Small intestine (tissue), 7 donors: ENCODE measurements around the gene FOXO1. TPM values are rescaled to one million over a fixed set of nuclear protein-coding genes. Genes with fewer than 3 reads are reported as not detected.

Experiments used
- DNase-seq, 2 donors: peaks; one replicate each; pipeline versions ENCODE4 v3.0.0 to v3.0.0-alpha.2; 2013
- FAIRE-seq: peaks from 2 replicates; lab custom pipeline; 2012; peaks lifted over from hg19 to GRCh38; lab: Jason Lieb, UNC
- H3K27ac ChIP-seq, 3 donors: one replicate each; pipeline ENCODE4 v1.5.1; 2013; ENCODE audit warnings: low read length in 2 of 3, mild to moderate bottlenecking in 2 of 3, control low read depth in 1 of 3, inconsistent platforms in 1 of 3, low read depth in 1 of 3, moderate library complexity in 1 of 3
- H3K27me3 ChIP-seq, 3 donors: one replicate each; pipeline ENCODE4 v1.6.1; 2013; ENCODE audit warnings: low read length in 3 of 3, inconsistent platforms in 1 of 3; ENCODE audit not compliant: control insufficient read depth in 3 of 3, insufficient read depth in 3 of 3
- H3K36me3 ChIP-seq, 3 donors: one replicate each; pipeline ENCODE4 v1.6.1; 2013; ENCODE audit warnings: low read length in 3 of 3, inconsistent platforms in 1 of 3, low read depth in 1 of 3, mild to moderate bottlenecking in 1 of 3, moderate library complexity in 1 of 3; ENCODE audit not compliant: control insufficient read depth in 3 of 3, insufficient read depth in 2 of 3
- H3K4me1 ChIP-seq, 3 donors: one replicate each; pipeline ENCODE4 v1.6.1; 2013; ENCODE audit warnings: low read length in 2 of 3, inconsistent platforms in 1 of 3, low read depth in 1 of 3, mild to moderate bottlenecking in 1 of 3, moderate library complexity in 1 of 3; ENCODE audit not compliant: control insufficient read depth in 3 of 3, insufficient read depth in 2 of 3
- H3K4me3 ChIP-seq, 3 donors: one replicate each; pipeline ENCODE4 v1.5.1; 2013; ENCODE audit warnings: low read length in 3 of 3, control low read depth in 1 of 3, inconsistent platforms in 1 of 3, low read depth in 1 of 3, mild to moderate bottlenecking in 1 of 3, moderate library complexity in 1 of 3
- H3K9me3 ChIP-seq, 2 donors: one replicate each; pipeline ENCODE4 v1.6.1; 2013; ENCODE audit warnings: low read depth in 1 of 2, low read length in 1 of 2; ENCODE audit not compliant: control insufficient read depth in 2 of 2, insufficient read depth in 1 of 2
- WGBS, 3 donors: extraction: QIAGEN DNeasy Blood & Tissue Kit; methylation state at CpG; one replicate each; pipeline ENCODE4 v1.1.7; 2013; 5-methylcytosine and 5-hydroxymethylcytosine counted together
- polyA plus RNA-seq, 4 donors: library from polyadenylated mRNA; stranded (reverse) in 3 of 4; unstranded in 1 of 4; fragments of 200-250 nt in 3 of 4; fragments of 120-200 nt in 1 of 4; gene quantifications; one replicate each; pipeline versions ENCODE4 v1.2.1 to v1.2.3, GENCODE V29; 2013
- donor health status: healthy with polysubstance abuse.
- donor health status: control.
- donor health status: control.
- donor health status: Bipolar disorder and iron deficiency.
- donor health status: healthy.

The FOXO1 gene
- polyA plus RNA-seq, 4 donors, result 4.0 to 10.1 (median 7.1) TPM

- WGBS, 3 donors, result 67 to 89% (median 68%) methylated on average over 6 of the region's 6 CpGs
These were observed 103.5 kb downstream of the FOXO1 start for GRCh38 chr13:40562975-40563349.

GRCh38 chr13:40559915-40560314, 106.5 kb downstream of the FOXO1 start:
- Histone ChIP-seq H3K4me1 (peaks cover 0 to 16% (median 9%) of the 10 kb centered on the region in 3 donors), H3K27ac (no peak overlapping the region), H3K4me3 (no peak overlapping the region), H3K27me3 (no peaks in the 10 kb centered on the region), H3K9me3 (peaks cover 0 to 10% of the 10 kb centered on the region in 2 donors), H3K36me3 (peaks cover 0 to 13% (median 0%) of the 10 kb centered on the region in 3 donors)
- WGBS, 3 donors, result 98 to 99% (median 98%) methylated on average over 9 of the region's 9 CpGs
- DNase-seq (no peak), FAIRE-seq (no peak)

More at GRCh38 chr13:40562975-40563349, 103.5 kb downstream of the FOXO1 start:
- no peaks in the 10 kb centered on the region for H3K27me3 ChIP-seq
- FAIRE-seq (no peak), DNase-seq (no peak)
- peaks cover 3 to 24% (median 13%) of the 10 kb centered on the region in 3 donors for H3K4me1 ChIP-seq
- peaks cover 0 to 13% (median 0%) of the 10 kb centered on the region in 3 donors for H3K36me3 ChIP-seq
- H3K4me3 ChIP-seq, result no peak overlapping the region
- H3K27ac ChIP-seq, result no peak overlapping the region
- peaks cover 0 to 10% of the 10 kb centered on the region in 2 donors for H3K9me3 ChIP-seq

DNA sequence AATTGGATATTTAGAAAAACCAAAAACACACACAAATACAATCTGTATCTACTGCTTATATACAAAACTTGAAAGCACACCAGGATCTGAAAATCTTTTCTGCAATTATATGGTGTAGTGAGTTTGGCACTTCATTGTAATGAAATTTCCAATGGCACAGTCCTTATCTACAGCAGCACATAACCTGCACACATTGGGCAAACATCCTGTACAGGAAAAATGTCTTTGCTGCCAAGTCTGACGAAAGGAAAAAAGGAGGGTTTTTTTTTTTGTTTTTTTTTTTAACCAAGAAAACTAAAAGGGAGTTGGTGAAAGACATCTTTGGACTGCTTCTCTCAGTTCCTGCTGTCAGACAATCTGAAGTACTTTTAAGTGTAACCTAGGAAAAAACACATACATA, 107.8 kb downstream of the FOXO1 start:
- WGBS, 3 donors, result 45 to 48% (median 46%) methylated on average over 1 of the region's 1 CpG
- no peak for FAIRE-seq
- Histone ChIP-seq H3K27ac (no peak overlapping the region), H3K4me3 (no peak overlapping the region), H3K4me1 (peaks cover 0 to 7% (median under 1%) of the 10 kb centered on the region in 3 donors), H3K36me3 (peaks cover 0 to 13% (median 0%) of the 10 kb centered on the region in 3 donors), H3K9me3 (peaks cover 0 to 10% of the 10 kb centered on the region in 2 donors), H3K27me3 (no peaks in the 10 kb centered on the region)
- no peak for DNase-seq

- Histone ChIP-seq H3K27ac (no peak overlapping the region), H3K4me3 (no peak overlapping the region), H3K9me3 (peaks cover 0 to 10% of the 10 kb centered on the region in 2 donors), H3K27me3 (no peaks in the 10 kb centered on the region), H3K36me3 (peaks cover 0 to 13% (median 0%) of the 10 kb centered on the region in 3 donors), H3K4me1 (peaks cover 0 to 3% (median 0%) of the 10 kb centered on the region in 3 donors)
- FAIRE-seq (no peak), DNase-seq (no peak)
These were observed 110.0 kb downstream of the FOXO1 start for GRCh38 chr13:40556453-40556852.

- 86 to 90% (median 88%) methylated on average over 3 of the region's 3 CpGs for WGBS, 3 donors
- H3K36me3 ChIP-seq, result no peaks in the 10 kb centered on the region
These were observed 113.1 kb downstream of the FOXO1 start for GRCh38 chr13:40553356-40553755.

GRCh38 chr13:40552895-40553294, 113.5 kb downstream of the FOXO1 start:
- no peak for FAIRE-seq
- 93 to 96% (median 94%) methylated on average over 6 of the region's 6 CpGs for WGBS, 3 donors
- Histone ChIP-seq H3K27me3 (no peaks in the 10 kb centered on the region), H3K9me3 (peaks cover 0 to 3% of the 10 kb centered on the region in 2 donors), H3K36me3 (no peaks in the 10 kb centered on the region), H3K27ac (no peak overlapping the region), H3K4me3 (no peak overlapping the region), H3K4me1 (no peaks in the 10 kb centered on the region)
- no peak for DNase-seq

More at GRCh38 chr13:40553356-40553755, 113.1 kb downstream of the FOXO1 start:
- FAIRE-seq (no peak), DNase-seq (no peak)
- H3K27me3 ChIP-seq, result no peaks in the 10 kb centered on the region
- no peak overlapping the region for H3K27ac ChIP-seq
- no peaks in the 10 kb centered on the region for H3K4me1 ChIP-seq
- peaks cover 0 to 3% of the 10 kb centered on the region in 2 donors for H3K9me3 ChIP-seq
- no peak overlapping the region for H3K4me3 ChIP-seq

GRCh38 chr13:40550130-40550529, 116.3 kb downstream of the FOXO1 start:
- FAIRE-seq, result no peak

DNA sequence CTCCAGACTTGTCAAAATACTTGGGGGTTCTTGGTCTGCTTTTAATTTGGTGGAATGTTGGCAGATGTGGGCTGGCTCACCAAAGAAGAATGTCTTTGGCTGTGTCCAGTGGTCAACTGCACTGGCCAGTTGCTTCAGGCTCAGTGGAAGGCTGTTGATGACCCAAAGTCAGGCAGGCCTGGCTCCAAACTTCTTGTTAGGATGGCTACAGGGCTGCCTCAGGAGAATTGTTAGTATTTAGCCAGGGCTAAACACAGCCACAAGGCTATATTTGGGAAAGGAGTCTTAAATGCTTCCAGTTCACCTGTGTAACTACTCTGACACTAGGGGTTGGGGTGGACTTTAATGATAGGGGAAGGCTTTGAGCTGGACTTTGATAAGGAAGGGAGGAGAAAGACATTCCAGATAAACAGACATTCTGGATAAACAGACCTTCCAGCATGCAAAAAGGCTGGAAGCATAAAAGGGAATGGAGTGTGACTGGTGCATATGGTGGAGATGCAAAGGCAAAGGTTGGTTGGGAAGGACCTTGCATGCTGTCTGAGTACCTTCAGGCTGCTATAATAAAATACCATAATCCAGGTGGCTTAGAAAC, 116.8 kb downstream of the FOXO1 start:
- H3K27me3 ChIP-seq, result no peaks in the 10 kb centered on the region
- H3K4me1 ChIP-seq, result no peaks in the 10 kb centered on the region
- FAIRE-seq (no peak), DNase-seq (no peak)
- H3K4me3 ChIP-seq, result no peak overlapping the region
- peaks cover 0 to 3% of the 10 kb centered on the region in 2 donors for H3K9me3 ChIP-seq
- no peaks in the 10 kb centered on the region for H3K36me3 ChIP-seq
- no peak overlapping the region for H3K27ac ChIP-seq

More at GRCh38 chr13:40550130-40550529, 116.3 kb downstream of the FOXO1 start:
- no peak for DNase-seq
- Histone ChIP-seq H3K27ac (no peak overlapping the region), H3K27me3 (no peaks in the 10 kb centered on the region), H3K36me3 (no peaks in the 10 kb centered on the region), H3K9me3 (peaks cover 0 to 3% of the 10 kb centered on the region in 2 donors), H3K4me3 (no peak overlapping the region), H3K4me1 (no peaks in the 10 kb centered on the region)
- WGBS, 3 donors, result 94 to 98% (median 94%) methylated on average over 2 of the region's 2 CpGs
